B cell (primary cell): Measurements from ENCODE around the gene FBXO5. TPM values are rescaled to one million over a fixed set of nuclear protein-coding genes. Genes with fewer than 3 reads are reported as not detected.
"Not testable (repeated sequence)": the region's sequence is repeated elsewhere in the genome, so short reads cannot be mapped to it uniquely, and the experiment has no call there.

Experiments
- ATAC-seq: fragments of 200-7000 bp; cut with Tn5 transposase; one replicate; pipeline ENCODE4 v1.10.0; 2021; ENCODE audit warnings: low read depth, mild to moderate bottlenecking, moderate number of reproducible peaks, moderate library complexity
- CTCF ChIA-PET: fragments of 350-600 bp; sonication (Branson Sonifier 250); formaldehyde crosslinking; loops from one replicate; lab custom pipeline; 2021; ENCODE audit warnings: antibody characterized with exemption, inconsistent platforms; lab: Charles Lee
- POLR2A ChIA-PET: fragments of 350-600 bp; sonication (Branson Sonifier 250); formaldehyde crosslinking; loops from one replicate; lab custom pipeline; 2021; ENCODE audit warnings: antibody characterized with exemption; lab: Charles Lee
- DNase-seq: peaks from one replicate; pipeline ENCODE4 v3.0.0; 2013
- H2AFZ ChIP-seq: 2 replicates; pipeline ENCODE4 v1.6.1; 2012; ENCODE audit warnings: mild to moderate bottlenecking, low read depth, low read length; ENCODE audit not compliant: insufficient read depth, poor library complexity, severe bottlenecking
- H3K27ac ChIP-seq, 2 donors: 1 replicate in 1 of 2; 2 replicates in 1 of 2; pipeline ENCODE4 v1.5.1; 2012 to 2013; ENCODE audit warnings: low read length in 2 of 2, mild to moderate bottlenecking in 2 of 2, moderate library complexity in 1 of 2
- H3K27me3 ChIP-seq, 4 experiments: fragments of 200-600 bp in 1 of 4; sonication (generic) in 1 of 4; replicated peaks in 1 of 4; 1 replicate in 2 of 4; 2 replicates in 2 of 4; pipeline versions ENCODE4 v1.6.1 to v1.7.0; 2013 to 2016; ENCODE audit warnings: low read length in 3 of 4, mild to moderate bottlenecking in 2 of 4, mixed read lengths in 1 of 4, moderate library complexity in 1 of 4; ENCODE audit not compliant: insufficient read depth in 4 of 4, control insufficient read depth in 3 of 4; ENCODE audit errors: control extremely low read depth in 1 of 4
- H3K36me3 ChIP-seq, 2 experiments: replicated peaks in 1 of 2; 1 replicate in 1 of 2; 2 replicates in 1 of 2; pipeline versions ENCODE4 v1.6.1 to v1.7.1; 2013; ENCODE audit warnings: low read length in 1 of 2; ENCODE audit not compliant: insufficient read depth in 2 of 2, control insufficient read depth in 1 of 2; ENCODE audit errors: control extremely low read depth in 1 of 2, extremely low read depth in 1 of 2
- H3K4me1 ChIP-seq, 2 donors: fragments of 200-600 bp in 1 of 2; sonication (generic) in 1 of 2; 1 replicate in 1 of 2; 2 replicates in 1 of 2; pipeline versions ENCODE4 v1.5.1 to v1.6.1; 2013 to 2017; ENCODE audit warnings: low read length in 2 of 2; ENCODE audit not compliant: control insufficient read depth in 2 of 2, insufficient read depth in 2 of 2
- H3K4me2 ChIP-seq: replicated peaks from 2 replicates; pipeline ENCODE3; 2012; ENCODE audit warnings: mild to moderate bottlenecking, low read depth, low read length; ENCODE audit not compliant: poor library complexity, severe bottlenecking
- H3K4me3 ChIP-seq, 5 experiments: fragments of 200-600 bp in 1 of 5; sonication (generic) in 1 of 5; 1 replicate in 3 of 5; 2 replicates in 2 of 5; pipeline versions ENCODE4 v1.5.1 to v1.7.0; 2011 to 2016; ENCODE audit warnings: low read length in 4 of 5, mild to moderate bottlenecking in 4 of 5, low read depth in 2 of 5, control low read depth in 1 of 5, moderate library complexity in 1 of 5; ENCODE audit not compliant: insufficient read depth in 1 of 5; ENCODE audit errors: control extremely low read depth in 1 of 5, extremely low read depth in 1 of 5
- H3K79me2 ChIP-seq: fragments of 200-600 bp; sonication (generic); one replicate; pipeline ENCODE4 v1.6.0; 2016; ENCODE audit warnings: low read length; ENCODE audit not compliant: control insufficient read depth, insufficient read depth
- H3K9ac ChIP-seq: fragments of 200-600 bp; sonication (generic); 2 replicates; pipeline ENCODE4 v1.6.1; 2017; ENCODE audit warnings: mild to moderate bottlenecking, low read length, moderate library complexity
- H3K9me3 ChIP-seq, 3 donors: one replicate each; pipeline versions ENCODE4 v1.6.1 to v1.7.1; 2013; ENCODE audit warnings: low read length in 2 of 3; ENCODE audit not compliant: control insufficient read depth in 2 of 3, insufficient read depth in 1 of 3; ENCODE audit errors: control extremely low read depth in 1 of 3
- H4K20me1 ChIP-seq: 2 replicates; pipeline ENCODE4 v1.6.0; 2012; ENCODE audit warnings: mild to moderate bottlenecking, low read length; ENCODE audit not compliant: insufficient read depth, control insufficient read depth, poor library complexity, severe bottlenecking
- H3K27ac Mint-ChIP-seq: one replicate; pipeline ENCODE4 v1.8.0; 2021; ENCODE audit warnings: mixed read lengths
- H3K27me3 Mint-ChIP-seq: one replicate; pipeline ENCODE4 v1.8.0; 2021; ENCODE audit warnings: mixed read lengths
- H3K4me1 Mint-ChIP-seq: one replicate; pipeline ENCODE4 v1.8.0; 2021; ENCODE audit warnings: mixed read lengths
- H3K4me3 Mint-ChIP-seq: one replicate; pipeline ENCODE4 v1.8.0; 2021; ENCODE audit warnings: mixed read lengths
- H3K9me3 Mint-ChIP-seq: one replicate; pipeline ENCODE4 v1.8.0; 2022; ENCODE audit warnings: mixed read lengths; ENCODE audit not compliant: insufficient read depth
- EZH2 ChIP-seq: IDR thresholded peaks from 2 replicates; pipeline ENCODE4 v1.6.1; 2012; ENCODE audit warnings: borderline replicate concordance, low read depth, mild to moderate bottlenecking, moderate library complexity, low read length; ENCODE audit not compliant: insufficient read depth, poor library complexity, severe bottlenecking
- WGBS: methylation state at CpG from one replicate; pipeline ENCODE4 v1.1.5; 2013; ENCODE audit warnings: missing lambda C conversion rate; ENCODE audit not compliant: insufficient coverage; 5-methylcytosine and 5-hydroxymethylcytosine counted together
- intact Hi-C: fragments of 100-400 bp; cut with micrococcal nuclease; formaldehyde crosslinking; loops from one replicate; pipeline ENCODE4 v1.10.0; 2022
- polyA plus RNA-seq: library from polyadenylated mRNA; depleted of rRNA; stranded (reverse); fragments of >200 nt; gene quantifications from 2 replicates; pipeline ENCODE4 v1.2.3, GENCODE V29; 2012
- total RNA-seq, 2 donors: library from RNA; stranded (reverse); fragments of 120-200 nt in 1 of 2; gene quantifications; 1 replicate in 1 of 2; 2 replicates in 1 of 2; pipeline versions ENCODE4 v1.2.3 to v1.2.4, GENCODE V29; 2013 to 2022
- TF ChIP-seq, protein P1 (sequence below): fragments of 200-600 bp; IDR thresholded peaks from one replicate; pipeline ENCODE4 v1.8.0; 2022; ENCODE audit warnings: antibody characterized with exemption, mild to moderate bottlenecking

Gene FBXO5
- total and polyA plus RNA-seq, 2 donors (not counting 1 experiment from before 2014, with no cell fraction given) = 3.9 to 14.6 TPM

DNA sequence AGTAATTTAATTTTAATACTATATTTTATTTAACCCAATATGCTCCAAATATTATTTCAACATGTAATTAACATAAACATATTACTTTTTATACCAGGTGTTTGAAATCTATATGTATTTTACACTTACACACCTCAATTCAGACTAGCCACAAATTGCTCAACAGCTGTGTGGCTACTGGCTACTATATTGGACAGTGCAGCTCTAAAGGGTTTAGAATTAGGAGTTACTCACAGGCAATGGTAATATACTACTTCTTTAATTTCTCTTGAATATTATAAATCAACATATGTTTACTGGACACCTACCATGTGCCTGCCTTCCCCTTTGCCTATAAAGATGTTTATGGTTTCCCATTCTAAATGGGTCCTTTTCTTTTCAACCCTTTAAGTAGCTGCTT, 17.4 kb upstream of the FBXO5 start:
- ChIA-PET POLR2A (no interaction called here), CTCF (interaction anchor here (0.6 to 1.8 kb wide), 4 partner anchors 15 to 1161 kb away, joined by 4 to 5 read pairs (median 4); partner anchors contain the start of gene FBXO5)
- Histone ChIP-seq H3K4me3 (no peak overlapping the region), H2AFZ (no peak overlapping the region), H3K9ac (no peak overlapping the region), H3K4me1 (peaks cover 20 to 25% of the 10 kb centered on the region in 2 donors), H3K4me2 (peak overlapping the region; percentile 23), H3K27me3 (no peaks in the 10 kb centered on the region), H3K27ac (peak overlapping the region in 1 of 2 donors; percentile 48), H3K79me2 (peaks cover 60% of the 10 kb centered on the region), H4K20me1 (peaks cover 12% of the 10 kb centered on the region), H3K36me3 (peaks cover 3 to 26% of the 10 kb centered on the region in 2 experiments), H3K9me3 (no peaks in the 10 kb centered on the region)
- peak overlapping the region; percentile 2 for H3K27ac Mint-ChIP-seq
- no peak for TF ChIP-seq EZH2
- TF ChIP-seq, protein P1, sequence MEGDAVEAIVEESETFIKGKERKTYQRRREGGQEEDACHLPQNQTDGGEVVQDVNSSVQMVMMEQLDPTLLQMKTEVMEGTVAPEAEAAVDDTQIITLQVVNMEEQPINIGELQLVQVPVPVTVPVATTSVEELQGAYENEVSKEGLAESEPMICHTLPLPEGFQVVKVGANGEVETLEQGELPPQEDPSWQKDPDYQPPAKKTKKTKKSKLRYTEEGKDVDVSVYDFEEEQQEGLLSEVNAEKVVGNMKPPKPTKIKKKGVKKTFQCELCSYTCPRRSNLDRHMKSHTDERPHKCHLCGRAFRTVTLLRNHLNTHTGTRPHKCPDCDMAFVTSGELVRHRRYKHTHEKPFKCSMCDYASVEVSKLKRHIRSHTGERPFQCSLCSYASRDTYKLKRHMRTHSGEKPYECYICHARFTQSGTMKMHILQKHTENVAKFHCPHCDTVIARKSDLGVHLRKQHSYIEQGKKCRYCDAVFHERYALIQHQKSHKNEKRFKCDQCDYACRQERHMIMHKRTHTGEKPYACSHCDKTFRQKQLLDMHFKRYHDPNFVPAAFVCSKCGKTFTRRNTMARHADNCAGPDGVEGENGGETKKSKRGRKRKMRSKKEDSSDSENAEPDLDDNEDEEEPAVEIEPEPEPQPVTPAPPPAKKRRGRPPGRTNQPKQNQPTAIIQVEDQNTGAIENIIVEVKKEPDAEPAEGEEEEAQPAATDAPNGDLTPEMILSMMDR = no peak
- peaks cover 53% of the 10 kb centered on the region for H3K4me1 Mint-ChIP-seq
- H3K9me3 Mint-ChIP-seq = no peaks in the 10 kb centered on the region
- intact Hi-C loops = no loop called here
- DNase-seq (no peak), ATAC-seq (no peak)
- no peaks in the 10 kb centered on the region for H3K27me3 Mint-ChIP-seq
- peak overlapping the region; percentile 42 for H3K4me3 Mint-ChIP-seq

DNA sequence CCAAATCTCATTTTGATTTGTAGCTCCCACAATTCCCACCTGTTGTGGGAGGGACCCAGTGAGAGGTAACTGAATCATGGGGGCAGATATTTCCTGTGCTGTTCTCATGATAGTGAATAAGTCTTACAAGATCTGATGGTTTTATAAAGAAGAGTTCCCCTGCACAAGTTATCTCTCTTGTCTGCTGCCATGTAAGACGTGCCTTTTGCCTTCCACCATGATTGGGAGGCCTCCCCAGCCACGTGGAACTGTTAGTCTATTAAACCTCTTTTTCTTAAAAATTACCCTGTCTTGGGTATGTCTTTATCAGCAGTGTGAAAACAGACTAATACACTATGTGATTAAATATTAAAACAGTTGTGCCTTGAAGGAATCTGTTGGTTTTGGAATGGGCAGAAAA, 16.7 kb upstream of the FBXO5 start:
- H3K4me2 ChIP-seq, ATAC-seq, H3K27ac Mint-ChIP-seq, H3K9me3 Mint-ChIP-seq, H3K27ac ChIP-seq, DNase-seq, H3K27me3 ChIP-seq, H2AFZ ChIP-seq, H3K9me3 ChIP-seq, H3K9ac ChIP-seq, H3K4me3 ChIP-seq, intact Hi-C loops, H3K27me3 Mint-ChIP-seq, POLR2A ChIA-PET: not testable (repeated sequence)
- WGBS = no CpG with 5 or more reads among the region's 2 CpGs
- Histone ChIP-seq H3K4me1 (peaks cover 20 to 25% of the 10 kb centered on the region in 2 donors), H4K20me1 (peaks cover 12% of the 10 kb centered on the region), H3K36me3 (peaks cover 3 to 31% of the 10 kb centered on the region in 2 experiments), H3K79me2 (peaks cover 60% of the 10 kb centered on the region)
- Mint-ChIP-seq H3K4me1 (peaks cover 53% of the 10 kb centered on the region), H3K4me3 (peak overlapping the region; percentile 0)
- CTCF ChIA-PET = interaction anchor here (1.8 kb wide), 1 partner anchor 14 kb away, joined by 4 read pairs; no protein-coding TSS in a partner anchor
